Gastrocnemius medialis (tissue), 4 donors: ENCODE results near the gene B3GNT7. TPM values are rescaled to one million over a fixed set of nuclear protein-coding genes. Genes with fewer than 3 reads are reported as not detected.

ENCODE experiments used
- ATAC-seq, 2 donors: fragments of 150-250 bp; one replicate each; pipeline ENCODE4 v1.9.1; 2016
- DNase-seq, 2 donors: peaks; one replicate each; pipeline ENCODE4 v3.0.0-alpha.2; 2019
- H3K27ac ChIP-seq, 4 donors: fragments of 200-600 bp; sonication (generic); 1 replicate in 1 of 4; 2 replicates in 3 of 4; pipeline ENCODE4 v1.5.1; 2016 to 2018; ENCODE audit warnings: mild to moderate bottlenecking in 2 of 4, moderate library complexity in 1 of 4
- H3K27me3 ChIP-seq, 3 donors: fragments of 200-600 bp; sonication (generic) in 2 of 3; 1 replicate in 1 of 3; 2 replicates in 2 of 3; pipeline versions ENCODE4 v1.5.1 to v1.6.0; 2016 to 2019; ENCODE audit warnings: mild to moderate bottlenecking in 1 of 3, moderate library complexity in 1 of 3
- H3K36me3 ChIP-seq, 2 donors: fragments of 200-600 bp; sonication (generic) in 1 of 2; one replicate each; pipeline ENCODE4 v1.5.1; 2017 to 2018
- H3K4me1 ChIP-seq, 2 donors: fragments of 200-600 bp; sonication (generic) in 1 of 2; one replicate each; pipeline ENCODE4 v1.5.1; 2016 to 2017; ENCODE audit warnings: mild to moderate bottlenecking in 2 of 2
- H3K4me3 ChIP-seq, 4 donors: fragments of 200-600 bp; sonication (generic) in 3 of 4; 1 replicate in 1 of 4; 2 replicates in 3 of 4; pipeline ENCODE4 v1.5.1; 2016 to 2019; ENCODE audit warnings: mild to moderate bottlenecking in 2 of 4
- H3K9me3 ChIP-seq, 3 donors: fragments of 200-600 bp; sonication (generic) in 2 of 3; 1 replicate in 1 of 3; 2 replicates in 2 of 3; pipeline ENCODE4 v1.5.1; 2016 to 2019
- POLR2A ChIP-seq, 2 donors: fragments of 450-650 bp; IDR thresholded peaks; one replicate each; pipeline ENCODE4 v1.6.1; 2017; ENCODE audit warnings: antibody characterized with exemption in 2 of 2, mild to moderate bottlenecking in 2 of 2, moderate library complexity in 2 of 2
- in situ Hi-C, 4 donors: fragments of 200-750 bp; cut with MboI; loops; one replicate each; pipeline versions ENCODE4 v1.15.0 to v1.8.0; 2017; ENCODE audit warnings: low sequenced_read_pairs in 4 of 4
- intact Hi-C: fragments of 100-400 bp; cut with DNase I; formaldehyde crosslinking; loops from one replicate; pipeline ENCODE4 v1.15.1; 2023; ENCODE audit warnings: low total_unique reads
- total RNA-seq, 4 donors: library from RNA; depleted of rRNA; stranded (reverse); fragments of >200 nt; gene quantifications; one replicate each; pipeline versions ENCODE4 v1.1.0 to v1.2.3, GENCODE V29; 2016
- TF ChIP-seq, protein P1 (sequence below), 5 experiments: fragments of 450-650 bp in 3 of 5; fragments of 200-600 bp in 2 of 5; sonication (generic) in 2 of 5; IDR thresholded peaks in 4 of 5; conservative IDR thresholded peaks in 1 of 5; 1 replicate in 4 of 5; 2 replicates in 1 of 5; pipeline ENCODE4 v1.5.1; 2016 to 2019; ENCODE audit warnings: antibody characterized with exemption in 5 of 5, mild to moderate bottlenecking in 3 of 5, moderate library complexity in 3 of 5

B3GNT7 gene
- total RNA-seq, 4 donors from 2014 or later = 0.10 to 0.60 (median 0.44) TPM

GRCh38 chr2:231364061-231364460 is 31.4 kb upstream of the B3GNT7 start:
- intact Hi-C loops = no loop called here
- H3K4me3 ChIP-seq = no peak overlapping the region
- no peaks in the 10 kb centered on the region for H3K27me3 ChIP-seq
- no peaks in the 10 kb centered on the region for H3K9me3 ChIP-seq
- TF ChIP-seq, protein P1, sequence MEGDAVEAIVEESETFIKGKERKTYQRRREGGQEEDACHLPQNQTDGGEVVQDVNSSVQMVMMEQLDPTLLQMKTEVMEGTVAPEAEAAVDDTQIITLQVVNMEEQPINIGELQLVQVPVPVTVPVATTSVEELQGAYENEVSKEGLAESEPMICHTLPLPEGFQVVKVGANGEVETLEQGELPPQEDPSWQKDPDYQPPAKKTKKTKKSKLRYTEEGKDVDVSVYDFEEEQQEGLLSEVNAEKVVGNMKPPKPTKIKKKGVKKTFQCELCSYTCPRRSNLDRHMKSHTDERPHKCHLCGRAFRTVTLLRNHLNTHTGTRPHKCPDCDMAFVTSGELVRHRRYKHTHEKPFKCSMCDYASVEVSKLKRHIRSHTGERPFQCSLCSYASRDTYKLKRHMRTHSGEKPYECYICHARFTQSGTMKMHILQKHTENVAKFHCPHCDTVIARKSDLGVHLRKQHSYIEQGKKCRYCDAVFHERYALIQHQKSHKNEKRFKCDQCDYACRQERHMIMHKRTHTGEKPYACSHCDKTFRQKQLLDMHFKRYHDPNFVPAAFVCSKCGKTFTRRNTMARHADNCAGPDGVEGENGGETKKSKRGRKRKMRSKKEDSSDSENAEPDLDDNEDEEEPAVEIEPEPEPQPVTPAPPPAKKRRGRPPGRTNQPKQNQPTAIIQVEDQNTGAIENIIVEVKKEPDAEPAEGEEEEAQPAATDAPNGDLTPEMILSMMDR (IDR thresholded peaks at IDR 0.05 in 4 of 5, conservative IDR thresholded peaks at IDR 0.05 in 1 of 5) = no peak
- in situ Hi-C loops = no loop called here
- no peaks in the 10 kb centered on the region for H3K4me1 ChIP-seq
- ATAC-seq (no peak), DNase-seq (no peak)
- H3K27ac ChIP-seq = no peak overlapping the region
- no peaks in the 10 kb centered on the region for H3K36me3 ChIP-seq

DNA sequence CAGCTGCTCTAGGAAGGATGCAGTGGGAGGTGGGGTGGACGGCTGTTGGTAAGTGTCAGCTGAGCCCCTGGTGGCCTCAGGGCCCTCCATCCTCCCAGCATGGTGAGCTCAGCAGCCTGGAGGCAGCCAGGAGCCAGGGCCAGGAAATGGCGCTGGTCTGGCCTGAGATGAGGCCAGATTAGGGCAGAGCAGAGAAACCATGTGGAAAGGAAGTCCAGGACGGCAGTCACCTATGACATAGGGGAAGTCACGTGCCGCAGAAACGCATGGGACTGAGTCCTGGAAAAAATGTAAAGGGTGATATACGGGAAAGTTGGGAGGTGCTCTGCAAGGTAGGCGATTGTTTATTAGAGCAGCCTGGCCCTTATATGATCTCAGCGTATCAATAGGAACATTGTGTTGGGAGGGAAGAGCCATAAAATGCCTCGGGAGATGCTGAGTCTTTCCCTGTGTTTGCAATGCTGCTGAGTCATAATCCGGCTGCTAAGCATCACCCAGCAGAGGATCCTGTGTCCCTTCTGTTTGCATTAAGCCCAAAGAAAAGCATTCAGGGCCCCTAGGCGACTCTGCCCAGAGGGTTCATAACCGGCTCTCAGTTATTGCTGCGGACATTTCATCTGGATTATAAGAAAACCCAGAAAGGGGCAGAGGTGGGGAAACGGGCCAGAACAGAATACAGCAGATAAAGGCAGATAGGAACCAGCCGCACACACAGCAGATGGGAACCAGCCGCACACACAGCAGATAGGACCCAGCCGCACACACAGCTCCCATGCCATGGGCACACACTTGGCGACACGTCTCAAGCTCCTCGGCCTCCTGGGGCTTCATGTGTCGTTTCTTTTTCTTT is 30.3 kb upstream of the B3GNT7 start:
- no peaks in the 10 kb centered on the region for H3K36me3 ChIP-seq
- ATAC-seq = no peak
- in situ Hi-C loops (no loop called here), intact Hi-C loops (no loop called here)
- H3K4me1 ChIP-seq = no peaks in the 10 kb centered on the region
- H3K27me3 ChIP-seq = no peaks in the 10 kb centered on the region
- H3K4me3 ChIP-seq = no peak overlapping the region
- H3K9me3 ChIP-seq = no peaks in the 10 kb centered on the region
- no peak for TF ChIP-seq POLR2A (IDR thresholded peaks at IDR 0.05)
- TF ChIP-seq, protein P1 (IDR thresholded peaks at IDR 0.05 in 4 of 5, conservative IDR thresholded peaks at IDR 0.05 in 1 of 5) = no peak
- no peak overlapping the region for H3K27ac ChIP-seq
- DNase-seq = no peak

DNA sequence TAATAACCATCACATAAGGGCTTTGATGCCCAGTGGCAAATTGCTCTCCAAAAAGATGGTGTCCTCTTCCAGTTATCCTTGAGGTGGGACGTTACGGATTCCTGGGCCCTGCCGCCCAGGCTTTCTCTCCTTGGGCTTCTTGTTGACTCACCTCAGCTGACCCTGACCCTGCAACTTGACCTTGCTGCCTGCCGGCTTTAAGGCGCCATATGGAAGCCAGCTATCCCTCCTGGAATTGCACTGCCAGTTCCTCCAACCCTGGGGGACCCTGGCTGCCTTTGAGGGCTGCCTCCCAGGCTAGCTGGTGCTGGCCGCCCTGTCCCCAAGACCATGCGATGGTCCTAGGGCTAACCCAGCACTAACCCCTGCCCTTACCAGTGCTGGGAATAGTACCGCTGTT is 28.3 kb upstream of the B3GNT7 start:
- no peaks in the 10 kb centered on the region for H3K36me3 ChIP-seq
- H3K27ac ChIP-seq = no peak overlapping the region
- H3K9me3 ChIP-seq = no peaks in the 10 kb centered on the region
- intact Hi-C loops (no loop called here), in situ Hi-C loops (no loop called here)
- no peak overlapping the region for H3K4me3 ChIP-seq
- TF ChIP-seq, protein P1 (IDR thresholded peaks at IDR 0.05 in 4 of 5, conservative IDR thresholded peaks at IDR 0.05 in 1 of 5) = no peak
- TF ChIP-seq POLR2A (IDR thresholded peaks at IDR 0.05) = no peak
- ATAC-seq = no peak
- no peak for DNase-seq
- H3K27me3 ChIP-seq = no peaks in the 10 kb centered on the region
- no peaks in the 10 kb centered on the region for H3K4me1 ChIP-seq

DNA sequence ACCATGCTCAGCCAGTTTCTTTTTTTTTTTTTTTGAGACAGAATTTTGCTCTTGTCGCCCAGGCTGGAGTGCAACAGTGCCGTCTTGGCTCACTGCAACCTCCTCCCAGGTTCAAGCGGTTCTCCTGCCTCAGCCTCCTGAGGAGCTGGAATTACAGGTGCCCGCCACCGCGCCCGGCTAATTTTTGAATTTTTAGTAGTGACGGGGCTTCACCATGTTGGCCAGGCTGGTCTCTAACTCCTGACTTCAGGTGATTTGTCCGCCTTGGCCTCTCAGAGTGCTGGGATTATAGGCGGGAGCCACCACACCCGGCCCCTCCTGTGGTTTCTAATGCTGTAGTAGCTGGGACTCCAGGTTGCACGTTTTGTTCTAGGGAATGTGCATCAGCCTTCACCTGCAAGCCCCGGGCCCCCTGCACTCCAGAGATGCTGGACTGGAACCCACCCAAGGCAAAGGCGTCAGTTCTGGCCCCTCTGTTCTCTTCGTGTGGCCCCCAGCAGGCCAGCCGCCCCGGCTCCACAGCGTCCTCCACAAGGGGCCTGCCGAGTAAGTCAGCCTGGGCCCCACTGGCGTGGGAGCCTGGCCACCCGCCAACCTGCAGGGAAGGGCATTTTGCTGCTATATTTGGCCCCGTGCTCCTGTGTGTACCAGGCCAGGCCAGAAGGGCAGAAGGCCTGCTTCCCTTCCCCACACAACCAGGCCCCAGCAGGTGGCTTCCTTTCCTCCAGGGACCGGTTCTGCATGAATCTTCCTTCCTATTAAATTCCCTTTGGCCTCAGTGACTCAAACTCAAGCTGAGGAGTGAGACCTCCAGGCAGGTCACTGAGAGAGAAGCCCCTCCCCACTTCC is 25.7 kb upstream of the B3GNT7 start:
- no peak overlapping the region for H3K4me3 ChIP-seq
- H3K27ac ChIP-seq = no peak overlapping the region
- H3K27me3 ChIP-seq = no peaks in the 10 kb centered on the region
- intact Hi-C loops = no loop called here
- H3K4me1 ChIP-seq = no peaks in the 10 kb centered on the region
- DNase-seq = no peak
- no peaks in the 10 kb centered on the region for H3K36me3 ChIP-seq
- in situ Hi-C loops = no loop called here
- no peaks in the 10 kb centered on the region for H3K9me3 ChIP-seq
- ATAC-seq = no peak
- TF ChIP-seq, protein P1 (IDR thresholded peaks at IDR 0.05 in 4 of 5, conservative IDR thresholded peaks at IDR 0.05 in 1 of 5) = no peak
- TF ChIP-seq POLR2A (IDR thresholded peaks at IDR 0.05) = no peak
